AG04450 (cell line): ENCODE results near the gene APBB2. TPM values are rescaled to one million over a fixed set of nuclear protein-coding genes. Genes with fewer than 3 reads are reported as not detected.

Experiments used
- CTCF ChIA-PET: fragments of 300-600, 350-600 bp; formaldehyde crosslinking; extraction: SDS; loops from one replicate; lab custom pipeline; 2022; ENCODE audit warnings: antibody characterized with exemption, inconsistent platforms; lab: Charles Lee
- POLR2A ChIA-PET: fragments of 350-600 bp; formaldehyde crosslinking; extraction: SDS; loops from one replicate; lab custom pipeline; 2021; ENCODE audit warnings: antibody characterized with exemption, inconsistent platforms; lab: Yijun Ruan, JAX
- DNase-seq: peaks from one replicate; pipeline ENCODE4 v3.0.0-alpha.2; 2011; ENCODE audit warnings: low read depth, low spot score
- H3K27ac ChIP-seq: one replicate; pipeline ENCODE4 v1.5.1; 2012; ENCODE audit warnings: low read depth, low read length, control low read depth
- H3K27me3 ChIP-seq: one replicate; pipeline ENCODE4 v1.6.0; 2012; ENCODE audit warnings: low read length; ENCODE audit not compliant: control insufficient read depth, insufficient read depth
- H3K4me3 ChIP-seq: 2 replicates; pipeline ENCODE4 v1.5.1; 2011; ENCODE audit warnings: mild to moderate bottlenecking, low read depth, low read length, control low read depth
- H3K9me3 ChIP-seq: 2 replicates; pipeline ENCODE4 v1.5.1; 2012; ENCODE audit warnings: low read length; ENCODE audit not compliant: control insufficient read depth, insufficient read depth
- polyA plus RNA-seq: library from polyadenylated mRNA; depleted of rRNA; stranded (reverse); fragments of >200 nt; gene quantifications from 2 replicates; pipeline ENCODE4 v1.2.3, GENCODE V29; 2011
- TF ChIP-seq, protein P1 (sequence below): IDR thresholded peaks from 2 replicates; pipeline ENCODE4 v1.5.1; 2011; ENCODE audit warnings: low read depth, low read length, control low read depth, inconsistent platforms

Gene APBB2
- polyA plus RNA-seq, 1 experiment = 52.7 TPM

- POLR2A ChIA-PET = no interaction called here
- Histone ChIP-seq H3K27ac (no peak overlapping the region), H3K4me3 (no peak overlapping the region), H3K27me3 (no peaks in the 10 kb centered on the region), H3K9me3 (no peaks in the 10 kb centered on the region)
- TF ChIP-seq, protein P1, sequence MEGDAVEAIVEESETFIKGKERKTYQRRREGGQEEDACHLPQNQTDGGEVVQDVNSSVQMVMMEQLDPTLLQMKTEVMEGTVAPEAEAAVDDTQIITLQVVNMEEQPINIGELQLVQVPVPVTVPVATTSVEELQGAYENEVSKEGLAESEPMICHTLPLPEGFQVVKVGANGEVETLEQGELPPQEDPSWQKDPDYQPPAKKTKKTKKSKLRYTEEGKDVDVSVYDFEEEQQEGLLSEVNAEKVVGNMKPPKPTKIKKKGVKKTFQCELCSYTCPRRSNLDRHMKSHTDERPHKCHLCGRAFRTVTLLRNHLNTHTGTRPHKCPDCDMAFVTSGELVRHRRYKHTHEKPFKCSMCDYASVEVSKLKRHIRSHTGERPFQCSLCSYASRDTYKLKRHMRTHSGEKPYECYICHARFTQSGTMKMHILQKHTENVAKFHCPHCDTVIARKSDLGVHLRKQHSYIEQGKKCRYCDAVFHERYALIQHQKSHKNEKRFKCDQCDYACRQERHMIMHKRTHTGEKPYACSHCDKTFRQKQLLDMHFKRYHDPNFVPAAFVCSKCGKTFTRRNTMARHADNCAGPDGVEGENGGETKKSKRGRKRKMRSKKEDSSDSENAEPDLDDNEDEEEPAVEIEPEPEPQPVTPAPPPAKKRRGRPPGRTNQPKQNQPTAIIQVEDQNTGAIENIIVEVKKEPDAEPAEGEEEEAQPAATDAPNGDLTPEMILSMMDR = no peak
- no peak for DNase-seq
- CTCF ChIA-PET = interaction anchor here (1.0 to 1.2 kb wide), 3 partner anchors 24 to 262 kb away, joined by 3 to 4 read pairs (median 4); partner anchors contain the start of gene APBB2
These were observed 262.1 kb downstream of the APBB2 start for GRCh38 chr4:40952217-40952616.

- no peaks in the 10 kb centered on the region for H3K9me3 ChIP-seq
- H3K27me3 ChIP-seq = no peaks in the 10 kb centered on the region
- DNase-seq = no peak
- H3K27ac ChIP-seq = no peak overlapping the region
- TF ChIP-seq, protein P1 = no peak
- CTCF ChIA-PET = interaction anchor here (0.5 kb wide), 1 partner anchor 24 kb away, joined by 3 read pairs; no protein-coding TSS in a partner anchor
- POLR2A ChIA-PET = interaction anchor here (0.9 kb wide), 1 partner anchor 263 kb away, joined by 3 read pairs; the partner anchor contains the start of gene APBB2
- H3K4me3 ChIP-seq = no peak overlapping the region
These were observed 263.3 kb downstream of the APBB2 start for GRCh38 chr4:40951026-40951425.

- Histone ChIP-seq H3K9me3 (no peaks in the 10 kb centered on the region), H3K27me3 (no peaks in the 10 kb centered on the region), H3K27ac (no peak overlapping the region), H3K4me3 (no peak overlapping the region)
- POLR2A ChIA-PET = no interaction called here
- no peak for DNase-seq
- CTCF ChIA-PET = interaction anchor here (0.7 to 0.9 kb wide), 2 partner anchors 25 to 146 kb away, joined by 4 to 10 read pairs; no protein-coding TSS in a partner anchor
- TF ChIP-seq, protein P1 = no peak
These were observed 264.8 kb downstream of the APBB2 start for GRCh38 chr4:40949358-40950100.

DNA sequence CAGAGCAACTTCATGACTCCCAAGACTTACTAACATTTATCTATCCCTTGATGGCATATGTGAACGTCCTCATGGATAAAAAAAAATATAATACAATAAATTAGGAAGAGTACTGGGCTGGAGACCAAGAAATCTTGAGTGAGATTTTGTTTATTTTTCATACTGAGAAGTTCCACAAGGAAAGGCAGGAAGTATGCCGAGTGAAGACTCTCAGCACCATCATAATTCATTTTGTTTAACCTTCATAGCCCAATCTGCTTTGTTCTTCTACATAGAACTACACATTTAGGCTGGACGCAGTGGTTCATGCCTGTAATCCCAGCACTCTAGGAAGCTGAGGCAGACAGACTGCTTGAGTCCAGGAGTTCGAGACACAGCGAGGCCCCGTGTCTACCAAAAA lies 266.3 kb downstream of the APBB2 start:
- no peaks in the 10 kb centered on the region for H3K9me3 ChIP-seq
- TF ChIP-seq, protein P1 = no peak
- H3K27me3 ChIP-seq = no peaks in the 10 kb centered on the region
- no peak overlapping the region for H3K4me3 ChIP-seq
- ChIA-PET POLR2A (no interaction called here), CTCF (interaction anchor here (0.6 kb wide), 1 partner anchor 212 kb away, joined by 3 read pairs; no protein-coding TSS in a partner anchor)
- no peak for DNase-seq
- no peak overlapping the region for H3K27ac ChIP-seq

DNA sequence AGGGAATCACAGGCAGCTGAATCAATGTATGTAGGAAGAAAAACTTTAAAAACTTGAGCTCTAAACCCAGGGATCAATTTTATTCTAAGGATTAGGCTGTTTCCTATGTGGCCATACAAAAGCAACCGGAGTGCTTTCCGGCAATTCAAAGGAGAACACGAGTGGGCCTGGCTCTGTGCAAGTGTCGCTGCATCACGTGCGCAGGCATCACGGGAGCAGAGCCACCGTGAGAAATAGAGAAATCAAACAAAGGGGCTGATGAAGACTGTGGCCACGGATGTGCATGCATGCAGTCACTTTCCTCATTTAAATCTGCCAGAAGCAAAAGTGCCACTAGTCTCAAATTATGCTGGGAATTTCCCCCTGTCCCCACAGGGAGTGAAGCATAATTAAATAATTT lies 267.7 kb downstream of the APBB2 start:
- H3K9me3 ChIP-seq = no peaks in the 10 kb centered on the region
- H3K27ac ChIP-seq = no peak overlapping the region
- H3K27me3 ChIP-seq = no peaks in the 10 kb centered on the region
- TF ChIP-seq, protein P1 = no peak
- ChIA-PET POLR2A (no interaction called here), CTCF (interaction anchor here (1.0 to 1.1 kb wide), 2 partner anchors 22 to 268 kb away, joined by 3 read pairs; partner anchors contain the start of gene APBB2)
- DNase-seq = no peak
- no peak overlapping the region for H3K4me3 ChIP-seq
